ENCODE results near the gene GPR108.

Gene GPR108

GRCh38 chr19:6754653-6755463 lies 17.5 kb upstream of the GPR108 start:
- Histone ChIP-seq H3K27ac (no peak overlapping the region), H3K27me3 (ENCODE audit: insufficient read depth, low read depth) (no peaks in the 10 kb centered on the region), H2AFZ (ENCODE audit: low read depth) (no peak overlapping the region), H3K79me2 (ENCODE audit: insufficient read depth, low read depth) (no peaks in the 10 kb centered on the region), H3K9ac (no peak overlapping the region), H3K36me3 (ENCODE audit: insufficient read depth) (0 out of 2 replicates have a peak, but pooled peaks cover 5% of the 10 kb centered on the region), H3K4me1 (ENCODE audit: low read depth, poor library complexity, severe bottlenecking) (peaks cover 8% of the 10 kb centered on the region), H3K4me3 (IDR thresholded peaks at IDR 0.05; ENCODE audit: insufficient read depth, low read depth, low read length) (no peak overlapping the region), H4K20me1 (ENCODE audit: insufficient read depth) (no peaks in the 10 kb centered on the region), H3K4me2 (no peak overlapping the region)
- no peak for TF ChIP-seq CTCF (conservative IDR thresholded peaks at IDR 0.05; ENCODE audit: low read depth, low read length)

GRCh38 chr19:6754136-6754535 lies 16.8 kb upstream of the GPR108 start:
- Histone ChIP-seq H3K4me1 (ENCODE audit: low read depth, poor library complexity, severe bottlenecking) (peaks cover 8% of the 10 kb centered on the region), H2AFZ (ENCODE audit: low read depth) (no peak overlapping the region), H3K79me2 (ENCODE audit: insufficient read depth, low read depth) (no peaks in the 10 kb centered on the region), H3K27ac (no peak overlapping the region), H3K36me3 (ENCODE audit: insufficient read depth) (0 out of 2 replicates have a peak, but pooled peaks cover 5% of the 10 kb centered on the region), H3K4me2 (no peak overlapping the region), H3K4me3 (IDR thresholded peaks at IDR 0.05; ENCODE audit: insufficient read depth, low read depth, low read length) (no peak overlapping the region), H3K9ac (no peak overlapping the region), H3K27me3 (ENCODE audit: insufficient read depth, low read depth) (no peaks in the 10 kb centered on the region), H4K20me1 (ENCODE audit: insufficient read depth) (no peaks in the 10 kb centered on the region)
- TF ChIP-seq CTCF (conservative IDR thresholded peaks at IDR 0.05; ENCODE audit: low read depth, low read length), result no peak

GRCh38 chr19:6753178-6754031 lies 16.0 kb upstream of the GPR108 start:
- no peak overlapping the region; the same call in 1 of the 2 replicates for H3K4me2 ChIP-seq
- H3K9ac ChIP-seq, result peak overlapping the region; percentile 31; the same call in 1 of the 2 replicates
- 0 out of 2 replicates have a peak overlapping the region, but pooled peaks have one; percentile 12 for H2AFZ ChIP-seq (ENCODE audit: low read depth)
- H3K27ac ChIP-seq, result peak overlapping the region; percentile 30; the same call in 1 of the 2 replicates
- H3K36me3 ChIP-seq (ENCODE audit: insufficient read depth), result 0 out of 2 replicates have a peak, but pooled peaks cover 5% of the 10 kb centered on the region
- TF ChIP-seq CTCF (conservative IDR thresholded peaks at IDR 0.05; ENCODE audit: low read depth, low read length), result peak; percentile 29; the same call in 1 of the 2 replicates
- H3K79me2 ChIP-seq (ENCODE audit: insufficient read depth, low read depth), result no peaks in the 10 kb centered on the region
- H3K27me3 ChIP-seq (ENCODE audit: insufficient read depth, low read depth), result no peaks in the 10 kb centered on the region
- H4K20me1 ChIP-seq (ENCODE audit: insufficient read depth), result no peaks in the 10 kb centered on the region
- H3K4me3 ChIP-seq (IDR thresholded peaks at IDR 0.05; ENCODE audit: insufficient read depth, low read depth, low read length), result no peak overlapping the region
- peaks cover 8% of the 10 kb centered on the region for H3K4me1 ChIP-seq (ENCODE audit: low read depth, poor library complexity, severe bottlenecking)

GRCh38 chr19:6752256-6753177 lies 15.1 kb upstream of the GPR108 start:
- Histone ChIP-seq H4K20me1 (ENCODE audit: insufficient read depth) (no peaks in the 10 kb centered on the region), H2AFZ (ENCODE audit: low read depth) (no peak overlapping the region), H3K4me3 (IDR thresholded peaks at IDR 0.05; ENCODE audit: insufficient read depth, low read depth, low read length) (no peak overlapping the region), H3K9ac (no peak overlapping the region), H3K27ac (no peak overlapping the region), H3K4me2 (no peak overlapping the region; the same call in 1 of the 2 replicates), H3K27me3 (ENCODE audit: insufficient read depth, low read depth) (no peaks in the 10 kb centered on the region), H3K4me1 (ENCODE audit: low read depth, poor library complexity, severe bottlenecking) (peaks cover 1% of the 10 kb centered on the region), H3K79me2 (ENCODE audit: insufficient read depth, low read depth) (no peaks in the 10 kb centered on the region), H3K36me3 (ENCODE audit: insufficient read depth) (0 out of 2 replicates have a peak, but pooled peaks cover 5% of the 10 kb centered on the region)
- no peak for TF ChIP-seq CTCF (conservative IDR thresholded peaks at IDR 0.05; ENCODE audit: low read depth, low read length)

Data from KMS-11 (cell line).